CD4-positive, alpha-beta T cell treated with Interleukin-17A for 1 hour (primary cell): ENCODE measurements around the gene SHISAL1.
"Not testable (repeated sequence)": the region's sequence is repeated elsewhere in the genome, so short reads cannot be mapped to it uniquely, and the experiment has no call there.

Experiments
- DNase-seq: peaks from one replicate; pipeline ENCODE4 v3.0.0-alpha.2; 2020

Gene SHISAL1

DNA sequence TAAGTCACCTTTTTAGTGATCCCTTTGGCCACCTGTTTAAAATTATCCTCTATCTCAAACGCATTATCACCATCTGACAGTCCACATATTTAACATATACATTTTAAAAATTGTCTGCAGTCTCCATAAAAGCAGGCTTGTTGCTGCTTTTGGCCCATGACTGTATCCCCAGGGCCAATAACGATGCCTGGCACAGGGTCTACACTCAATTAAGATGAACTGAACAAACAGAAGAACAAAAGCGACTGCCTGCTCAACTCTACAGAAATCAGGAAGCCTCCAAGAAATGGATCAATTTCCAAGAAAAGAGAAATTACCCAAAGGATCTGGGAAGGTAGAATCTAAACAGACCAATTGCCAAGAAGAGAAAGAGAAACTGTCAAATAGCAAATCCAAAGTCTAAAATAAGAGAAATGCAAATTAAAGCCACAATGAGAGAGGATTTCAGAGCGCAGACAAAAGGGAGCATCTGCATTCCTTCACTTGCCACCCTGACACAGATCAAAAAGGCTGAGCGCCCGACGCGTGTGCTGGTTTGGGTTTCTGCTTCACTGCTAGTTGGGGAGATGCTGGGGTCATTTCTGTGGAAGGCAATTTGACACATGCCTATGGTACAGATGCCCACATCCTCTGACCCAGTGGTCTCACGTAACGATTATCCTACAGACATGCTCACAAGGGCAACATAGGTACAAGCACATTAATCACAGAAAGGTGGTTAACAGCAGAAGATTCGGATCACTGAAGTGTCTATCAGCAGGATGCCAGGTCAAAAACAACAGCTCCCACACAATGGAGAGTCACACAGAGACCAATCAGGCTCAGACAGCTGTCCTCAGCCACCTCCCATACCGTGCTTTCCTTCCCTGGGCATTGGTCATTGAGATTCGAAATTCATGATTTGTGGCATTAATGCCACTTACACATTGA lies 55.9 kb downstream of the SHISAL1 start:
- no peak for DNase-seq

- DNase-seq, result no peak
Measured at GRCh38 chr22:44256085-44256484, 56.7 kb downstream of the SHISAL1 start.

DNA sequence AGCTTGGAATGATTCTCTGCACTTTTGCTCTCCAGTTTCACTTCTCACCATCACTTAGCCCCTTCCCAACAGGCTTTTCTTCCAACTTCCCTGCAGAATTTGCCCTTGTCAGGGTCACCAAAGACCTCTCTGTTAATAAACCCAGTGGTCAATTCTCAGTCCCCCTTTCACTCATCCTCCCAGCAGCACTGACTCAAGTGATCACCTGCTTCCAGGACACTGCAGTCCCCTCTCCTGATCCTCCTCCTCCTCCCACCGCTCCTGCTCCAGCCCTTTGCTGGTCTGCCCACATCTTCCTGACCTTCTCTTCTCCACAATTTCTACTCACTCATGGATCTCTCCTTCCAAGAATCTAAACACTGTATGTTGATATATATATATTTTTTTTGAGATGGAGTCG lies 57.9 kb downstream of the SHISAL1 start:
- DNase-seq, result no peak

GRCh38 chr22:44249376-44250147 lies 63.2 kb downstream of the SHISAL1 start:
- DNase-seq, result no peak

GRCh38 chr22:44248926-44249325 lies 63.8 kb downstream of the SHISAL1 start:
- no peak for DNase-seq

GRCh38 chr22:44247923-44248892 lies 64.5 kb downstream of the SHISAL1 start:
- DNase-seq, result no peak

GRCh38 chr22:44247346-44247745 lies 65.4 kb downstream of the SHISAL1 start:
- DNase-seq, result no peak

DNA sequence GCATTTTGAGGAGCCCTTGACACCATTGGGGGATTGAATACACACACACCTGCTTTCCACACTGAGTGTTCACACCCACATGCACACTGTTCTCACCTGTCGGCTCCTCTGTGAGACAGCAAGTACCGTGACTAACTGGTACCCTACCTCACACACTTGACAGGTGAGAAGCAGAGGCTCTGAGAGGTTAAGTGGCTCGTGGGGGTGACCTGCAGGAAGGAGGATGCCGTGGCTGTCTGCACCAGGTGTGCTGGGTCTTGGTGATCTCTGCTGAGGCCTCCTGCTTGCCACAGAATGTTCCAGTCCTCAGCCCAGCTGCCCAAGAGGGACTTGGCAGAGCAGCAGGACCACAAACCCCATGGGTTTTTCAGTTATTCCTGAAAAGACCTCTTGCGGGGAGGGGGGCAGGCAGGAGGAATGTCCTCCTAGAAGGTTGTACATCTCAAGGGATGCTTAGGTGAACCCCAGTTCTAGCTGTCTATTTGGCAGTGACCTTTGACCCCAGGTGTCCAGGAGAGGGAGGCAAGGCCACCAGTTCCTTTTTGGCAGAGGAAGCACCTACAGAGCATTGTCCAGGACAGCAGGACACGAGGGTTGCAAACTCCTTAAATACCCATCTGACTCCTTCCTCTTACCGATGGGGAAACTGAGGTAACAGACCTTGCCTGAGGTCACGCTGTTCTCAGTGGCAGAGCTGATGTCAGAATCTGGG lies 66.0 kb downstream of the SHISAL1 start:
- no peak for DNase-seq

- no peak for DNase-seq
Measured at GRCh38 chr22:44245867-44246266, 66.9 kb downstream of the SHISAL1 start.

DNA sequence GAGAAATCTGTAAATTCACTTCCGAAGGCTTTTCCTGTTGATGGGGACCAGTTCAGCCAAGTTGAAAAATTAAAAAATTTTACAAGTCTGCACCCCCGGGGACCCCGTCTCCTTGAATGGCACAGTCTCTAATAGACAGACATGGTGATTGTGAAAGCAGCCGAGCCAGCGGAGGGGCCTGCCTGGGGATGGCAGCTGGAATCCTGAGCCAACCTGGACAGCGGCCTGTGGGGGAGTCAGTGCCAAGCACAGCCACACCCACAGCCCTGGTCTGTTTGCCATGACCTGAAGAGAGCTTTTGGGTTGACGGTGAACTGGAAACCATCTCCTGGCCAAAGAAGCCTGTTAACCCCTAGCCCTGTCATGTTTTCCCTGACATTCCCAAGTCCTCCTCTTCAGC lies 67.3 kb downstream of the SHISAL1 start:
- no peak for DNase-seq

- DNase-seq, result no peak
Measured at GRCh38 chr22:44244265-44244822, 68.4 kb downstream of the SHISAL1 start.

DNA sequence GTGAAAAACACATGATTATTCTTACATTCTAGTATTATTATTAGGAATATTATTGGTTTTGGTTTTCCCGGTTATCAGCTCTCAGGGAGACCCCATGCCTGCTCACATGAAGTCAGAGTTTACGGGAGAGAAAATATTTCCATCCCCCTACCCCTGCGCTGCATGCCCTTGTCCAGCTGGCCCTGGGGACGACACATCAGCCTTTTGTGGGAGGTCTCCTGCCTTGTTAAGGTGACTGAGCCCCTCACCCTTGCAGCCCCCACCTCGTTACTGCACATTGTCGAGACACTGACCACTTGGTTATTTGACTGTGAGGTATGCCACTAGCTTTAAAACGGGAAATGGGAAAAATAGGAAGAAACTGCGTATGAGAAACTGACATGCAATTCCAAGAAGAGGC lies 69.0 kb downstream of the SHISAL1 start:
- no peak for DNase-seq

- no peak for DNase-seq
Measured at GRCh38 chr22:44242946-44243724, 69.6 kb downstream of the SHISAL1 start.

GRCh38 chr22:44241121-44241520 lies 71.6 kb downstream of the SHISAL1 start:
- DNase-seq, result not testable (repeated sequence)

- no peak for DNase-seq
Measured at GRCh38 chr22:44237290-44237689, 75.5 kb downstream of the SHISAL1 start.

- not testable (repeated sequence) for DNase-seq
Measured at GRCh38 chr22:44234372-44234771, 78.4 kb downstream of the SHISAL1 start.

- DNase-seq, result no peak
Measured at GRCh38 chr22:44231233-44231632, 81.5 kb downstream of the SHISAL1 start.

GRCh38 chr22:44229809-44230208 lies 82.9 kb downstream of the SHISAL1 start:
- DNase-seq, result no peak

- no peak for DNase-seq
Measured at GRCh38 chr22:44229331-44229730, 83.4 kb downstream of the SHISAL1 start.

DNA sequence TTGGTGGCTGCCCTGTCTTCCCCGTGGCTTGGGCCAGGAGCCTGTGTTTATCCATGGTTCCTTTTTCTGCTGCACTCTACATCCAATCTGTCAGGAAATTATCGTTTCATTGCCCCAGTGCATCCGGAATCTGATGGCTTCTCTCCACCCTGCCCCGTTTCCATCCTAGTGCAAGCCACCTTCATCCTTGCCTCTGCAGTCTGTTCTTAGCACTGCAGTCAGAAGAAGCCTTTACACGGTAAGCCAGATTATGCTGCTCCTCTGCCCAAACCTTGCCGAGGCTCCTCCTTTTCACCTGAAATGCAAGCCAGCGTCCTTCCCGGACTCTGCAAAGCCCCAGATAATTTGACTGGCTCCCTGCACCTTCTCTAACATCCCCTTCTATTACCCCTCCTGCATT lies 86.9 kb downstream of the SHISAL1 start:
- DNase-seq, result no peak
